ENCODE data around the gene PHKB.

PHKB gene

DNA sequence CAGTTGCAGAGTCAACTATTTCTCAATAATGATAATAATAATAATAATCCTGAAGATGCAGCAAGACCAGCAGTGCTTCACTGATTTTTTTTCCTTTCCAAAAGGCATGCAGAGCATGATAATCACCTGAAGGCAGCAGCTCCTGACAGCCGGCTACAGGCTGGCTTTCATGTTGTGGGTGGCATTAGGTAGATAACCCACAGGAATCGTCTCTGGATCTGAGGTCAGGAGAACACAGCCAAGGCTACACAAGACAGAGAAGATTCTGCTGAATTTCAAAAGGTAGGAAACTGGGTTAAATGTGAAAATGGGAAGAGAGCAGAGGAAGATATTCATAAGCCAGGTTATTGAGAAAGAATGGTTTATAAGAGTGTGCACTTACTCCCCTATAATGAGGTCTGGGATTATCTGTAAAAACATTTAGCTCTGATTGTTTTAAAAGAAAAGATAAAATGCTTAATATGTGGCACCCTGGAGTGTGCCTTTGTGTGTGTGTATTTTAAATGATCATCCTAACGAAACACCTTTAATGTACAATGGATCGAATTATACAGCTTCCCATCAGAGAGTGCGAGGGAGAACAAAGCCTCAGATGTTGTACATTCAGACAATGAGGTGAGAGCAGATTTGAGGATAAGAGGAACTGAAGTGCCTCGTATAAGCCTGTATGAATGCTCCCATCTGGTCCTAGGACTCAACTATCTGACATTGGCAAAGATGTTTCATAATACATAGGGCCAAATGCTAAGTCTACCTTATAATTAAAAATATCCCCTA, 273.1 kb downstream of the PHKB start:
- no peak for DNase-seq

DNA sequence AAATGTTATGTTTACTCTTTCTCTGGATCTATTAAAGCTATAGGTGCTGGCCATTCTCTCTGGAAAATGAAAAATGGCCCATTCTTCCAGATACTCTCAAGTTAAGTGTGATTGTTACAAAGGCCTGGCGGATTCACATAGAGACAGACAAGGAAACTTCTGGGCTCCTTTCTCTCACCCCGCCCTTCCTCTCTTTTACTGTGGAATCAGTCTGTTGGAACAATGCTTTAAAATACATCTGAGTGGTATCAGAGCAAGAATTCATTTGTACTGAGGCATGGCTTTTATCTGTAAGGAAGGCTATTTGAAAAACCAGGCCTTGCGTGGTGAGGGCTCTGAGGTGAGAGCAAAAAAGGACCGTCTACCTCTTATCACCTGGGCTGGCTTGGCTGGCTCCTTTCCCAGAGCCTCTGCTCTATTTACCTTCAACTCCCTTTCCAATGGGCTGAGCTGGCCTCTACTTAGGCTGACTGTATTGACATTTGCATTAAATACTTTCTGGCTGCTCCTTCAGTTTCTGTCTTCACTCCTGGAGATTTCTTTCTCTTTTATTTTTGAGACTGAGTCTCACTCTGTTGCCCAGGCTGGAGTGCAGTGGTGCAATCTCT, 274.0 kb downstream of the PHKB start:
- no peak for DNase-seq

DNA sequence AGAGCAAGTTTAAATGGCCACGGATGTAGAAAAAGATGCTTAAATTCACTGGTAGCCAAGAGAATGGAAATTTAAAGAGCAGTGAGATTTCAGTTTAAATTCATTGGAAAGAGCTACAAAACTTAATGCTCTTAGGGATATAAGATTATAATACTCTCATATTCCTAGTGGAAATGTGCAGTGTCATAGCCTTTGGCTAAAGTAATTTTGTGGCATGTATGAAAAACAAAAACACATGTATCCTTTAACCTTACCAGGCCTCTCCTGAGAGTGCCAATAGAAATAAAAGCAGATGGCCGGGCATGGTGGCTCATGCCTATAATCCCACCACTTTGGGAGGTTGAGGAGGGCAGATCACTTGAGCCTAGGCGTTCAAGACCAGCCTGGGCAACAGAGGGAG, 289.2 kb downstream of the PHKB start:
- DNase-seq: no peak
